HL-60 (cell line): Measurements from ENCODE around the gene F7.
A peak's percentile ranks its signal among the peaks of the same experiment; 100 is the strongest.

Source experiments
- DNase-seq, 2 experiments: peaks; one replicate each; pipeline ENCODE4 v3.0.0-alpha.2; 2010 to 2020; ENCODE audit warnings: low read depth in 1 of 2, low spot score in 1 of 2
- H3K27ac ChIP-seq: fragments of 250-450 bp; sonication (Bioruptor Pico); replicated peaks from 2 replicates; pipeline ENCODE4 v1.5.1; 2020; ENCODE audit warnings: mild to moderate bottlenecking, moderate library complexity
- H3K27me3 ChIP-seq: fragments of 250-450 bp; sonication (Bioruptor Pico); 2 replicates; pipeline ENCODE4 v1.5.1; 2021; ENCODE audit warnings: mild to moderate bottlenecking, moderate library complexity; ENCODE audit not compliant: insufficient read depth, poor library complexity, severe bottlenecking
- H3K4me3 ChIP-seq: replicated peaks from 2 replicates; pipeline ENCODE4 v1.5.1; 2011; ENCODE audit warnings: mild to moderate bottlenecking, control low read depth, low read length; ENCODE audit not compliant: insufficient read depth
- CTCF ChIP-seq: IDR thresholded peaks from one replicate; pipeline ENCODE4 v1.5.1; 2011; ENCODE audit warnings: low read length, control low read depth, inconsistent platforms; ENCODE audit not compliant: insufficient read depth
- GABPA ChIP-seq: IDR thresholded peaks from 2 replicates; pipeline ENCODE4 v1.6.1; 2012; ENCODE audit warnings: low read depth
- POLR2AphosphoS5 ChIP-seq: IDR thresholded peaks from 2 replicates; pipeline ENCODE4 v1.6.1; 2012; ENCODE audit warnings: low read depth
- REST ChIP-seq: IDR thresholded peaks from 2 replicates; pipeline ENCODE4 v1.6.1; 2012; ENCODE audit warnings: low read depth; ENCODE audit not compliant: insufficient replicate concordance
- SPI1 ChIP-seq: IDR thresholded peaks from 2 replicates; pipeline ENCODE4 v1.6.1; 2012; ENCODE audit warnings: low read depth, mild to moderate bottlenecking, borderline replicate concordance

F7 gene

GRCh38 chr13:113151745-113152690 lies 46.4 kb downstream of the F7 start:
- no peak overlapping the region for H3K27ac ChIP-seq
- TF ChIP-seq SPI1 = no peak
- no peak for TF ChIP-seq CTCF
- TF ChIP-seq REST = no peak
- TF ChIP-seq POLR2AphosphoS5 = no peak
- no peak for TF ChIP-seq GABPA
- no peak for DNase-seq
- no peaks in the 10 kb centered on the region for H3K27me3 ChIP-seq
- no peak overlapping the region for H3K4me3 ChIP-seq

GRCh38 chr13:113152691-113152983 lies 47.0 kb downstream of the F7 start:
- H3K4me3 ChIP-seq = no peak overlapping the region
- H3K27me3 ChIP-seq = no peaks in the 10 kb centered on the region
- DNase-seq = no peak
- no peak overlapping the region for H3K27ac ChIP-seq
- TF ChIP-seq REST (no peak), CTCF (no peak), GABPA (no peak), SPI1 (no peak), POLR2AphosphoS5 (no peak)

- Histone ChIP-seq H3K27me3 (no peaks in the 10 kb centered on the region), H3K4me3 (peak overlapping the region; percentile 16), H3K27ac (peak overlapping the region; percentile 24)
- TF ChIP-seq CTCF (no peak), GABPA (no peak), REST (no peak), POLR2AphosphoS5 (no peak), SPI1 (no peak)
- DNase-seq = peak in 1 of 2 experiments; percentile 22
These were observed 47.6 kb downstream of the F7 start for GRCh38 chr13:113152984-113153809.
